Liver (tissue), 9 donors: ENCODE data around the gene BIRC5. TPM values are rescaled to one million over a fixed set of nuclear protein-coding genes. Genes with fewer than 3 reads are reported as not detected.

Experiments used
- DNase-seq: peaks from one replicate; pipeline ENCODE4 v3.0.0-alpha.2; 2017; ENCODE audit warnings: low spot score
- H3K27ac ChIP-seq, 2 donors: one replicate each; pipeline ENCODE4 v1.7.0; 2013; ENCODE audit warnings: inconsistent platforms in 2 of 2, low read length in 2 of 2, control low read depth in 1 of 2, low read depth in 1 of 2, mild to moderate bottlenecking in 1 of 2
- H3K27me3 ChIP-seq, 4 donors: one replicate each; pipeline versions ENCODE4 v1.6.1 to v1.7.0; 2013; ENCODE audit warnings: low read length in 3 of 4, inconsistent platforms in 1 of 4, mild to moderate bottlenecking in 1 of 4, moderate library complexity in 1 of 4; ENCODE audit not compliant: control insufficient read depth in 4 of 4, insufficient read depth in 4 of 4
- H3K36me3 ChIP-seq, 4 donors: one replicate each; pipeline versions ENCODE4 v1.6.1 to v1.7.0; 2013; ENCODE audit warnings: low read length in 3 of 4, mild to moderate bottlenecking in 3 of 4, low read depth in 1 of 4, moderate library complexity in 1 of 4; ENCODE audit not compliant: control insufficient read depth in 4 of 4, insufficient read depth in 3 of 4
- H3K4me1 ChIP-seq, 4 donors: one replicate each; pipeline versions ENCODE4 v1.6.1 to v1.7.0; 2013; ENCODE audit warnings: low read length in 3 of 4, mild to moderate bottlenecking in 3 of 4, moderate library complexity in 1 of 4; ENCODE audit not compliant: control insufficient read depth in 4 of 4, insufficient read depth in 4 of 4
- H3K4me3 ChIP-seq, 3 donors: one replicate each; pipeline versions ENCODE4 v1.6.1 to v1.7.0; 2013; ENCODE audit warnings: low read length in 3 of 3, control low read depth in 1 of 3, low read depth in 1 of 3, mild to moderate bottlenecking in 1 of 3
- H3K9ac ChIP-seq, 2 donors: one replicate each; pipeline ENCODE4 v1.7.0; 2013; ENCODE audit warnings: low read length in 2 of 2, mild to moderate bottlenecking in 2 of 2, moderate library complexity in 2 of 2, control low read depth in 1 of 2, low read depth in 1 of 2
- H3K9me3 ChIP-seq, 4 donors: one replicate each; pipeline versions ENCODE4 v1.6.1 to v1.7.0; 2013; ENCODE audit warnings: low read length in 3 of 4; ENCODE audit not compliant: control insufficient read depth in 4 of 4
- EGR1 ChIP-seq, 2 donors: IDR thresholded peaks; 2 replicates each; pipeline ENCODE4 v1.6.1; 2016 to 2018; ENCODE audit warnings: antibody characterized with exemption in 2 of 2, low read depth in 2 of 2
- FOXA1 ChIP-seq: IDR thresholded peaks from 2 replicates; pipeline ENCODE4 v1.6.1; 2016; ENCODE audit warnings: antibody characterized with exemption
- FOXA2 ChIP-seq: IDR thresholded peaks from 2 replicates; pipeline ENCODE4 v1.6.1; 2016; ENCODE audit warnings: antibody characterized with exemption
- GABPA ChIP-seq, 2 donors: IDR thresholded peaks in 1 of 2; conservative IDR thresholded peaks in 1 of 2; 2 replicates each; pipeline ENCODE4 v1.6.1; 2016; ENCODE audit warnings: antibody characterized with exemption in 2 of 2, mild to moderate bottlenecking in 1 of 2, moderate library complexity in 1 of 2
- HNF4G ChIP-seq: IDR thresholded peaks from 2 replicates; pipeline ENCODE4 v1.6.1; 2016; ENCODE audit warnings: antibody characterized with exemption
- NR2F2 ChIP-seq: IDR thresholded peaks from 2 replicates; pipeline ENCODE4 v1.6.1; 2016; ENCODE audit warnings: antibody characterized with exemption
- RAD21 ChIP-seq, 2 donors: IDR thresholded peaks; 2 replicates each; pipeline ENCODE4 v1.6.1; 2016; ENCODE audit warnings: antibody characterized with exemption in 2 of 2, mild to moderate bottlenecking in 2 of 2
- RXRA ChIP-seq, 2 donors: IDR thresholded peaks; 2 replicates each; pipeline ENCODE4 v1.6.1; 2017 to 2018; ENCODE audit warnings: antibody characterized with exemption in 2 of 2, mild to moderate bottlenecking in 1 of 2
- SP1 ChIP-seq: IDR thresholded peaks from 2 replicates; pipeline ENCODE4 v1.6.1; 2018; ENCODE audit warnings: antibody characterized with exemption, mild to moderate bottlenecking
- TAF1 ChIP-seq: conservative IDR thresholded peaks from 2 replicates; pipeline ENCODE4 v1.6.1; 2016; ENCODE audit warnings: antibody characterized with exemption, mild to moderate bottlenecking
- WGBS: extraction: QIAGEN DNeasy Blood & Tissue Kit; methylation state at CpG from one replicate; pipeline ENCODE4 v1.1.7; 2013; 5-methylcytosine and 5-hydroxymethylcytosine counted together
- polyA plus RNA-seq, 2 donors: library from polyadenylated mRNA; stranded (reverse) in 1 of 2; unstranded in 1 of 2; fragments of 200-250 nt in 1 of 2; fragments of >200 nt in 1 of 2; fragmentation: Nextera tagmentation in 1 of 2; extraction: Ambion mirVana in 1 of 2; gene quantifications; one replicate each; pipeline versions ENCODE4 v1.2.1 to v1.2.3, GENCODE V29; 2013 to 2015
- total RNA-seq, 2 donors: library from RNA; depleted of rRNA; stranded (reverse); fragments of >200 nt; gene quantifications; one replicate each; pipeline ENCODE4 v1.2.3, GENCODE V29; 2014
- TF ChIP-seq, protein P1 (sequence below): IDR thresholded peaks from 2 replicates; pipeline ENCODE4 v1.6.1; 2016; ENCODE audit warnings: antibody characterized with exemption
- TF ChIP-seq, protein P2 (sequence below): fragments of 150-350 bp; IDR thresholded peaks from 2 replicates; pipeline ENCODE4 v1.5.1; 2017; ENCODE audit warnings: improper control_type of control experiment, low read depth, low read length; ENCODE audit not compliant: missing input control
- TF ChIP-seq, protein P3 (sequence below): IDR thresholded peaks from 2 replicates; pipeline ENCODE4 v1.6.1; 2016; ENCODE audit warnings: antibody characterized with exemption
- TF ChIP-seq, protein P4 (sequence below): IDR thresholded peaks from 2 replicates; pipeline ENCODE4 v1.6.1; 2016; ENCODE audit warnings: antibody characterized with exemption, mild to moderate bottlenecking
- TF ChIP-seq, protein P5 (sequence below): IDR thresholded peaks from 2 replicates; pipeline ENCODE4 v1.6.1; 2016; ENCODE audit warnings: antibody characterized with exemption
- donor health status: healthy.
- donor health status: healthy.
- donor health status: healthy.
- donor health status: healthy.
- donor health status: healthy.

BIRC5 gene
- total and polyA plus RNA-seq, 4 donors = 0.42 to 73.2 (median 3.1) TPM

DNA sequence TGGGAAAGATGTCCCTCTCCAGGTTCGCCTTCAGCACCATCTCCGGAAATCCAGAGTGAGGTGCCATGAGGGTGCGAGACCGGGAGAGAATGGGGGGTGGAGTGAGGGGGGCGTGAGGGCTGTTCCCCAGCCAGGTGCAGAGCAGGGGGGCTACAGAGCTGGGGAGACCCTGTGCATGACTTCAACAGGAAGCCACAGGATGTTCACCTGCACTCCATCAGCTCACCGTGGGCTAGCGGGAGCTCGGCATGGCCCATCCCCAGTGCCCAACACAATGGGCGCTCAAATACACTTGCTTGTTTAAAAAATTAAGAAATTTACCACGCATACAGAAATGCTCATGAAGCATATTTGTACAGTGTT is 45.1 kb downstream of the BIRC5 start:
- Histone ChIP-seq H3K36me3 (no peaks in the 10 kb centered on the region), H3K4me3 (no peak overlapping the region), H3K4me1 (peaks cover 0 to 27% (median 11%) of the 10 kb centered on the region in 4 donors), H3K27me3 (no peaks in the 10 kb centered on the region), H3K27ac (peak overlapping the region in 1 of 2 donors; percentile 57), H3K9me3 (no peaks in the 10 kb centered on the region), H3K9ac (no peak overlapping the region)
- 78% methylated on average over 10 of the region's 10 CpGs for WGBS
- DNase-seq = no peak
- no peak for TF ChIP-seq FOXA1
- TF ChIP-seq RXRA (IDR thresholded peaks at IDR 0.05) = no peak
- no peak for TF ChIP-seq SP1
- TF ChIP-seq, protein P1, sequence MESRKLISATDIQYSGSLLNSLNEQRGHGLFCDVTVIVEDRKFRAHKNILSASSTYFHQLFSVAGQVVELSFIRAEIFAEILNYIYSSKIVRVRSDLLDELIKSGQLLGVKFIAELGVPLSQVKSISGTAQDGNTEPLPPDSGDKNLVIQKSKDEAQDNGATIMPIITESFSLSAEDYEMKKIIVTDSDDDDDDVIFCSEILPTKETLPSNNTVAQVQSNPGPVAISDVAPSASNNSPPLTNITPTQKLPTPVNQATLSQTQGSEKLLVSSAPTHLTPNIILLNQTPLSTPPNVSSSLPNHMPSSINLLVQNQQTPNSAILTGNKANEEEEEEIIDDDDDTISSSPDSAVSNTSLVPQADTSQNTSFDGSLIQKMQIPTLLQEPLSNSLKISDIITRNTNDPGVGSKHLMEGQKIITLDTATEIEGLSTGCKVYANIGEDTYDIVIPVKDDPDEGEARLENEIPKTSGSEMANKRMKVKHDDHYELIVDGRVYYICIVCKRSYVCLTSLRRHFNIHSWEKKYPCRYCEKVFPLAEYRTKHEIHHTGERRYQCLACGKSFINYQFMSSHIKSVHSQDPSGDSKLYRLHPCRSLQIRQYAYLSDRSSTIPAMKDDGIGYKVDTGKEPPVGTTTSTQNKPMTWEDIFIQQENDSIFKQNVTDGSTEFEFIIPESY = no peak
- no peak for TF ChIP-seq GABPA (IDR thresholded peaks at IDR 0.05 in 1 of 2, conservative IDR thresholded peaks at IDR 0.05 in 1 of 2)
- TF ChIP-seq HNF4G = no peak
- TF ChIP-seq FOXA2 = no peak

DNA sequence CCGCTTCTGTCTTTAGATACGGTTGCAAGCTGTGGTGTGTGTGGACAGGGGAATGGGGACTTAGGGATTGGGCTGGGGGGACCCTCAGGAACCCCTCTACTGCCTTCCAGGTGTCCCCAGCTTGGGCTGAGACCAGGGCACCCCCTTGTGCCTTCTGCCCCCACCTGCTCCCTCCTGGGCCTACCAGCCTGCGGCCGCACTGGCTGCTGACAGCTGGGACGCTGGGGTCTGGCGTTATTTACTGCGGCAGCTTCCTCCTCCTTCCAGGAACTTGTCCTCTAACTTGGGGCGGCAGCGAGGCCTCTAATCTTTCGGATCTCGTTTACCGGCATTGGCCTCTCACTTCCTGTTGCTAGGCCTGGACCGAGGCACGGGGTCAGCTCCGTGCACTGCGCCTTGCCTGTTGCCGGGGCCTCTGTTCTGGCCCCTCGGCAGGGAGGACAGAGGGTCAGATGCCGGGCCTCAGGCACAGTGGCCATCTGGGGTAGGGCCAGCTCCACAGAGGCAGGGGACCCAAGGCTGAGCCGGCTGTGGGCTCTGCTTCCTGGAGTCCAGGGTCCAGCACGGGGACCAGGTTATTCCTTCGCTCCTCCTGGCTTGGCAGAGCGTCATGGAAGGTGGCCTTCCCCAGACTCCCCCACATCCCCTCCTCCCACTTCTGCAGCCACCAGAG is 49.1 kb downstream of the BIRC5 start:
- peak overlapping the region; percentile 26 to 44 for H3K27ac ChIP-seq
- 64% methylated on average over 23 of the region's 23 CpGs for WGBS
- DNase-seq = peak; percentile 38

DNA sequence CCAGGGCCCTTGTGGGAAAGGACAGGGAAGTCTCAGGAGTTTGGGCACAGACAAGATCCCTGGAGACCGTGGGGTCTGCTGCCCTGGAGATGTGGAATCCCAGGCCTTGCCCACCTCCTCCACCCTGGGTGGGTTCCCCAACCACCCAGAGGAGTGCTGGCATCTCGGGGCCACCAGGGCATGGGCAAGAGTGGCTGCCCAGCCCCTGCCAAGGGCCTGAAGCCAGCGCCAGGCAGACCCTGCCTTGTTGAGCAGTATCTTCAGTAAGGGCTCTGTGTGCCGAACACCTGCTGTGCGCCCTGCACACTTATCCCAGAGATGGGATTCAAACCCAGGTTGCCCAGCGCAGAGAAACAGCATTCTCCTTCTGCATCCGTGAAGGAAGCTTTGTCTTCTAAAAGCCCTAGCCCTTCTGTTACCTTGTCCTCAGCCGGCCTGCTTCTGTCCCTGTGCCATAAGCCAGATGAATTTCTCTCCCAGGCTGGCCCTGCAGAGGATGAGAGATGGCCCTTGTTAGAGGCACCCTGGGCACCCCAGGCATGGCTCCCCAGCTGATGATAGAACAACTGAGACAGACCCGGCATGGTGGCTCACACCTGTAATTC is 49.8 kb downstream of the BIRC5 start:
- peak overlapping the region in 1 of 2 donors; percentile 26 for H3K27ac ChIP-seq
- H3K4me1 ChIP-seq = peaks cover 10 to 18% (median 14%) of the 10 kb centered on the region in 4 donors
- H3K4me3 ChIP-seq = no peak overlapping the region
- DNase-seq = no peak
- no peaks in the 10 kb centered on the region for H3K9me3 ChIP-seq
- H3K36me3 ChIP-seq = no peaks in the 10 kb centered on the region
- H3K27me3 ChIP-seq = no peaks in the 10 kb centered on the region
- 94% methylated on average over 9 of the region's 9 CpGs for WGBS
- H3K9ac ChIP-seq = no peak overlapping the region
- TF ChIP-seq, protein P2, sequence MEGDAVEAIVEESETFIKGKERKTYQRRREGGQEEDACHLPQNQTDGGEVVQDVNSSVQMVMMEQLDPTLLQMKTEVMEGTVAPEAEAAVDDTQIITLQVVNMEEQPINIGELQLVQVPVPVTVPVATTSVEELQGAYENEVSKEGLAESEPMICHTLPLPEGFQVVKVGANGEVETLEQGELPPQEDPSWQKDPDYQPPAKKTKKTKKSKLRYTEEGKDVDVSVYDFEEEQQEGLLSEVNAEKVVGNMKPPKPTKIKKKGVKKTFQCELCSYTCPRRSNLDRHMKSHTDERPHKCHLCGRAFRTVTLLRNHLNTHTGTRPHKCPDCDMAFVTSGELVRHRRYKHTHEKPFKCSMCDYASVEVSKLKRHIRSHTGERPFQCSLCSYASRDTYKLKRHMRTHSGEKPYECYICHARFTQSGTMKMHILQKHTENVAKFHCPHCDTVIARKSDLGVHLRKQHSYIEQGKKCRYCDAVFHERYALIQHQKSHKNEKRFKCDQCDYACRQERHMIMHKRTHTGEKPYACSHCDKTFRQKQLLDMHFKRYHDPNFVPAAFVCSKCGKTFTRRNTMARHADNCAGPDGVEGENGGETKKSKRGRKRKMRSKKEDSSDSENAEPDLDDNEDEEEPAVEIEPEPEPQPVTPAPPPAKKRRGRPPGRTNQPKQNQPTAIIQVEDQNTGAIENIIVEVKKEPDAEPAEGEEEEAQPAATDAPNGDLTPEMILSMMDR = no peak
- TF ChIP-seq, protein P3, sequence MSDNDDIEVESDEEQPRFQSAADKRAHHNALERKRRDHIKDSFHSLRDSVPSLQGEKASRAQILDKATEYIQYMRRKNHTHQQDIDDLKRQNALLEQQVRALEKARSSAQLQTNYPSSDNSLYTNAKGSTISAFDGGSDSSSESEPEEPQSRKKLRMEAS = no peak
- TF ChIP-seq EGR1 (IDR thresholded peaks at IDR 0.05; ENCODE audit: low read depth in 2 of 2) (no peak), GABPA (IDR thresholded peaks at IDR 0.05 in 1 of 2, conservative IDR thresholded peaks at IDR 0.05 in 1 of 2) (no peak), RAD21 (IDR thresholded peaks at IDR 0.05) (no peak), NR2F2 (no peak), FOXA2 (no peak), FOXA1 (no peak)
- TF ChIP-seq, protein P4, sequence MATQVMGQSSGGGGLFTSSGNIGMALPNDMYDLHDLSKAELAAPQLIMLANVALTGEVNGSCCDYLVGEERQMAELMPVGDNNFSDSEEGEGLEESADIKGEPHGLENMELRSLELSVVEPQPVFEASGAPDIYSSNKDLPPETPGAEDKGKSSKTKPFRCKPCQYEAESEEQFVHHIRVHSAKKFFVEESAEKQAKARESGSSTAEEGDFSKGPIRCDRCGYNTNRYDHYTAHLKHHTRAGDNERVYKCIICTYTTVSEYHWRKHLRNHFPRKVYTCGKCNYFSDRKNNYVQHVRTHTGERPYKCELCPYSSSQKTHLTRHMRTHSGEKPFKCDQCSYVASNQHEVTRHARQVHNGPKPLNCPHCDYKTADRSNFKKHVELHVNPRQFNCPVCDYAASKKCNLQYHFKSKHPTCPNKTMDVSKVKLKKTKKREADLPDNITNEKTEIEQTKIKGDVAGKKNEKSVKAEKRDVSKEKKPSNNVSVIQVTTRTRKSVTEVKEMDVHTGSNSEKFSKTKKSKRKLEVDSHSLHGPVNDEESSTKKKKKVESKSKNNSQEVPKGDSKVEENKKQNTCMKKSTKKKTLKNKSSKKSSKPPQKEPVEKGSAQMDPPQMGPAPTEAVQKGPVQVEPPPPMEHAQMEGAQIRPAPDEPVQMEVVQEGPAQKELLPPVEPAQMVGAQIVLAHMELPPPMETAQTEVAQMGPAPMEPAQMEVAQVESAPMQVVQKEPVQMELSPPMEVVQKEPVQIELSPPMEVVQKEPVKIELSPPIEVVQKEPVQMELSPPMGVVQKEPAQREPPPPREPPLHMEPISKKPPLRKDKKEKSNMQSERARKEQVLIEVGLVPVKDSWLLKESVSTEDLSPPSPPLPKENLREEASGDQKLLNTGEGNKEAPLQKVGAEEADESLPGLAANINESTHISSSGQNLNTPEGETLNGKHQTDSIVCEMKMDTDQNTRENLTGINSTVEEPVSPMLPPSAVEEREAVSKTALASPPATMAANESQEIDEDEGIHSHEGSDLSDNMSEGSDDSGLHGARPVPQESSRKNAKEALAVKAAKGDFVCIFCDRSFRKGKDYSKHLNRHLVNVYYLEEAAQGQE = no peak
- TF ChIP-seq, protein P1 = no peak

More for the DNA sequence above, 49.1 kb downstream of the BIRC5 start:
- H3K9me3 ChIP-seq = no peaks in the 10 kb centered on the region
- no peaks in the 10 kb centered on the region for H3K36me3 ChIP-seq
- no peaks in the 10 kb centered on the region for H3K27me3 ChIP-seq
- H3K4me3 ChIP-seq = no peak overlapping the region
- TF ChIP-seq NR2F2 = peak; percentile 98
- TF ChIP-seq RXRA (IDR thresholded peaks at IDR 0.05) = peak in 1 of 2 donors; percentile 55
- no peak for TF ChIP-seq GABPA (IDR thresholded peaks at IDR 0.05 in 1 of 2, conservative IDR thresholded peaks at IDR 0.05 in 1 of 2)
- peak; percentile 73 for TF ChIP-seq SP1
- TF ChIP-seq TAF1 = no peak
- TF ChIP-seq FOXA1 = no peak
- no peak for TF ChIP-seq HNF4G
- TF ChIP-seq, protein P5, sequence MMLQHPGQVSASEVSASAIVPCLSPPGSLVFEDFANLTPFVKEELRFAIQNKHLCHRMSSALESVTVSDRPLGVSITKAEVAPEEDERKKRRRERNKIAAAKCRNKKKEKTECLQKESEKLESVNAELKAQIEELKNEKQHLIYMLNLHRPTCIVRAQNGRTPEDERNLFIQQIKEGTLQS = no peak
- no peak for TF ChIP-seq RAD21 (IDR thresholded peaks at IDR 0.05)
- no peak overlapping the region for H3K9ac ChIP-seq
- peaks cover 10 to 22% (median 16%) of the 10 kb centered on the region in 4 donors for H3K4me1 ChIP-seq
